BJ (cell line): ENCODE data around the gene NINJ2. TPM values are rescaled to one million over a fixed set of nuclear protein-coding genes. Genes with fewer than 3 reads are reported as not detected.

Source experiments
- CTCF ChIA-PET: fragments of 350-600 bp; formaldehyde crosslinking; extraction: SDS; loops from one replicate; lab custom pipeline; 2021; ENCODE audit warnings: antibody characterized with exemption, inconsistent platforms; lab: Yijun Ruan, JAX
- POLR2A ChIA-PET: fragments of 300-600 bp; sonication (Branson Sonifier 250); formaldehyde crosslinking; extraction: SDS; loops from one replicate; lab custom pipeline; 2021; ENCODE audit warnings: antibody characterized with exemption; lab: Charles Lee
- DNase-seq: peaks from one replicate; pipeline ENCODE4 v3.0.0-alpha.2; 2011; ENCODE audit warnings: low read depth
- H3K27me3 ChIP-seq: 2 replicates; pipeline ENCODE4 v1.6.0; 2011; ENCODE audit warnings: low read length; ENCODE audit not compliant: control insufficient read depth, insufficient read depth
- H3K36me3 ChIP-seq: 2 replicates; pipeline ENCODE4 v1.5.1; 2011; ENCODE audit warnings: low read length; ENCODE audit not compliant: control insufficient read depth, insufficient read depth
- H3K4me3 ChIP-seq: 2 replicates; pipeline ENCODE4 v1.5.1; 2011; ENCODE audit warnings: low read depth, mild to moderate bottlenecking, control low read depth, low read length
- polyA plus RNA-seq: library from polyadenylated mRNA; depleted of rRNA; stranded (reverse); fragments of >200 nt; gene quantifications from 2 replicates; pipeline ENCODE4 v1.2.3, GENCODE V29; 2011; rRNA removed
- small RNA-seq: library from RNA; depleted of rRNA; stranded (forward); fragments of <200 nt; gene quantifications from one replicate; pipeline ENCODE3, GENCODE V24; 2012; ENCODE audit warnings: low replicate concordance, low read depth; ENCODE audit not compliant: insufficient read length
- TF ChIP-seq, protein P1 (sequence below): IDR thresholded peaks from 2 replicates; pipeline ENCODE4 v1.5.1; 2011; ENCODE audit warnings: low read depth, mild to moderate bottlenecking, control low read depth, inconsistent platforms, low read length, moderate library complexity; ENCODE audit not compliant: insufficient read depth

NINJ2 gene
- polyA plus RNA-seq, 1 experiment, result 0.32 TPM

DNA sequence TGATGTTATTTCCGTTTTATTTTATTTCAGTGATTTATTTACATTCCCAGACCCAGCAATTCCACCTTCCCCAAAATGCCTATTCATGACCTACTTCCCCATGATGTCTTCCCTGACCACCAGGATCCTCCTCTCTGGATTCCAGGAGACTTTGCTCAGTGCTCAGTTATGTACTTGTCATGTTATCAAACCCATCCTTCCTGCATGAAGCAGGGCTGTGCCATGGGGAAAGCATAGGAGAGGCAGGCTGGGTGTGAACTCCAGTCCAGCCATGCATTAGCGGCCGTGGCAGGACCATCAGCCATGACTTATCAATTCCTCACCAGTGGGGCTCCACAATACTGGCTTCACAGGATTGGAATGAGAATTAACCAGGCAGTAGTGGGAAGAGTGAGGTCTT is 145.7 kb downstream of the NINJ2 start:
- Histone ChIP-seq H3K36me3 (no peaks in the 10 kb centered on the region), H3K4me3 (no peak overlapping the region), H3K27me3 (peaks cover 8% of the 10 kb centered on the region)
- TF ChIP-seq, protein P1, sequence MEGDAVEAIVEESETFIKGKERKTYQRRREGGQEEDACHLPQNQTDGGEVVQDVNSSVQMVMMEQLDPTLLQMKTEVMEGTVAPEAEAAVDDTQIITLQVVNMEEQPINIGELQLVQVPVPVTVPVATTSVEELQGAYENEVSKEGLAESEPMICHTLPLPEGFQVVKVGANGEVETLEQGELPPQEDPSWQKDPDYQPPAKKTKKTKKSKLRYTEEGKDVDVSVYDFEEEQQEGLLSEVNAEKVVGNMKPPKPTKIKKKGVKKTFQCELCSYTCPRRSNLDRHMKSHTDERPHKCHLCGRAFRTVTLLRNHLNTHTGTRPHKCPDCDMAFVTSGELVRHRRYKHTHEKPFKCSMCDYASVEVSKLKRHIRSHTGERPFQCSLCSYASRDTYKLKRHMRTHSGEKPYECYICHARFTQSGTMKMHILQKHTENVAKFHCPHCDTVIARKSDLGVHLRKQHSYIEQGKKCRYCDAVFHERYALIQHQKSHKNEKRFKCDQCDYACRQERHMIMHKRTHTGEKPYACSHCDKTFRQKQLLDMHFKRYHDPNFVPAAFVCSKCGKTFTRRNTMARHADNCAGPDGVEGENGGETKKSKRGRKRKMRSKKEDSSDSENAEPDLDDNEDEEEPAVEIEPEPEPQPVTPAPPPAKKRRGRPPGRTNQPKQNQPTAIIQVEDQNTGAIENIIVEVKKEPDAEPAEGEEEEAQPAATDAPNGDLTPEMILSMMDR, result no peak
- ChIA-PET CTCF (interaction anchor here (2.1 kb wide), 2 partner anchors 12 to 234 kb away, joined by 4 to 10 read pairs; no protein-coding TSS in a partner anchor), POLR2A (no interaction called here)
- DNase-seq, result no peak

Small RNA genes lying within 50 kb of the gene (small RNA-seq; reads per million reads assigned to genes)
- gene RNU7-103P, result not detected

Other genes starting within 250 kb of the NINJ2 start
- 0.05 TPM in 1 of 2 replicates, not detected in the other for gene B4GALNT3, start 203.5 kb downstream of the NINJ2 start, polyA plus RNA-seq
- gene WNK1, start 89.1 kb upstream of the NINJ2 start, polyA plus RNA-seq, result 35.8 and 45.2 TPM in 2 replicates